ENCODE measurements around the gene LNX2.

DNA sequence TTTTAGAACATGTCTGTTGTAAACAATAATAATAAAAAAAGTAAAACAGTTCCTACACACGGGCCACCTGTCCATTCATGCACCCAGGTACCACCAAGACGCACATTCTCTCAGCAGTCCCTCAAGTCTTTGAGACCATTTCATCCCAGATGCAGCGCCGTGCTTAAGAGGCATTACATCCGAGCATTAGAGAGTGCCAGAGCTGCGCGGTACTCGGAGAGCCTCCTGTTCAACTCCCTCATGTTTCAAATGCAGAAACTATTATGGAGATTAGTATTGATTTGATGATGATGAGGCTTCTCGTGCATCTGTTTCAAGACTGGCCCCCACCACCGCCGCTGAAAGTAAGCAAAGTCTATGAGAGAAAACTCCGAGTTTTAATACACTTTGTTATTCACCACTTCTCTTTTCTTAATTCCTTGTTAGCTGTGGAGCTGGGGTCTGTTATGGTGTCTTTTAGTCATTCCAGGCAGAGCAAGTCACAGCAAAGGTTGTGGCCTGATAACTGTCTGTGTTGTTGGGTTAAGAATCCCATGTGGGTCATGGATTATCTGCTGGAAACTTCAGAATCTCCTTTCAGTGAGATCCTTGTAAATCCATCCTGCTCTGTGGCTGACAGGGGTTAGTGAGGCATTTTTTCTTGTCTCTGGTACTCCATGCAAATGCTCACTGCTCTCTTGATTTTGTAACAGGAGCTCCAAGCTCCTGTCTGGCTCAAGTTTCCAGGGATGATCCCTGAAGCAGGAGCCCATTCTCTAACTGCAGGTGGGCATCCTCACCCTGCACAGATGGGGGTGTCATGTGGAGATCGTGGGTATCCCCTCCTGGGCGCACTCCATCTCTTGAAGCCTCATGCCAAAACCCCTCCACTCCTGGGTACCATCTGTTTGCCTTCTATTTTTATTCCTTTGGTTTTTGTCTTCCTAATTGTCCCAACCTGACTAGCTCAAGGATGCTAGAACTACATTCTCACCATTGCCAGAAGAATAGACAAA, 95.1 kb downstream of the LNX2 start:
- TF ChIP-seq, protein P1, sequence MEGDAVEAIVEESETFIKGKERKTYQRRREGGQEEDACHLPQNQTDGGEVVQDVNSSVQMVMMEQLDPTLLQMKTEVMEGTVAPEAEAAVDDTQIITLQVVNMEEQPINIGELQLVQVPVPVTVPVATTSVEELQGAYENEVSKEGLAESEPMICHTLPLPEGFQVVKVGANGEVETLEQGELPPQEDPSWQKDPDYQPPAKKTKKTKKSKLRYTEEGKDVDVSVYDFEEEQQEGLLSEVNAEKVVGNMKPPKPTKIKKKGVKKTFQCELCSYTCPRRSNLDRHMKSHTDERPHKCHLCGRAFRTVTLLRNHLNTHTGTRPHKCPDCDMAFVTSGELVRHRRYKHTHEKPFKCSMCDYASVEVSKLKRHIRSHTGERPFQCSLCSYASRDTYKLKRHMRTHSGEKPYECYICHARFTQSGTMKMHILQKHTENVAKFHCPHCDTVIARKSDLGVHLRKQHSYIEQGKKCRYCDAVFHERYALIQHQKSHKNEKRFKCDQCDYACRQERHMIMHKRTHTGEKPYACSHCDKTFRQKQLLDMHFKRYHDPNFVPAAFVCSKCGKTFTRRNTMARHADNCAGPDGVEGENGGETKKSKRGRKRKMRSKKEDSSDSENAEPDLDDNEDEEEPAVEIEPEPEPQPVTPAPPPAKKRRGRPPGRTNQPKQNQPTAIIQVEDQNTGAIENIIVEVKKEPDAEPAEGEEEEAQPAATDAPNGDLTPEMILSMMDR (IDR thresholded peaks at IDR 0.05; ENCODE audit: insufficient read depth, low read length) = no peak
- no peak for TF ChIP-seq POLR2AphosphoS5 (IDR thresholded peaks at IDR 0.05; ENCODE audit: low read depth)
- TF ChIP-seq GABPA (IDR thresholded peaks at IDR 0.05; ENCODE audit: low read depth) = no peak
- TF ChIP-seq, protein P2, sequence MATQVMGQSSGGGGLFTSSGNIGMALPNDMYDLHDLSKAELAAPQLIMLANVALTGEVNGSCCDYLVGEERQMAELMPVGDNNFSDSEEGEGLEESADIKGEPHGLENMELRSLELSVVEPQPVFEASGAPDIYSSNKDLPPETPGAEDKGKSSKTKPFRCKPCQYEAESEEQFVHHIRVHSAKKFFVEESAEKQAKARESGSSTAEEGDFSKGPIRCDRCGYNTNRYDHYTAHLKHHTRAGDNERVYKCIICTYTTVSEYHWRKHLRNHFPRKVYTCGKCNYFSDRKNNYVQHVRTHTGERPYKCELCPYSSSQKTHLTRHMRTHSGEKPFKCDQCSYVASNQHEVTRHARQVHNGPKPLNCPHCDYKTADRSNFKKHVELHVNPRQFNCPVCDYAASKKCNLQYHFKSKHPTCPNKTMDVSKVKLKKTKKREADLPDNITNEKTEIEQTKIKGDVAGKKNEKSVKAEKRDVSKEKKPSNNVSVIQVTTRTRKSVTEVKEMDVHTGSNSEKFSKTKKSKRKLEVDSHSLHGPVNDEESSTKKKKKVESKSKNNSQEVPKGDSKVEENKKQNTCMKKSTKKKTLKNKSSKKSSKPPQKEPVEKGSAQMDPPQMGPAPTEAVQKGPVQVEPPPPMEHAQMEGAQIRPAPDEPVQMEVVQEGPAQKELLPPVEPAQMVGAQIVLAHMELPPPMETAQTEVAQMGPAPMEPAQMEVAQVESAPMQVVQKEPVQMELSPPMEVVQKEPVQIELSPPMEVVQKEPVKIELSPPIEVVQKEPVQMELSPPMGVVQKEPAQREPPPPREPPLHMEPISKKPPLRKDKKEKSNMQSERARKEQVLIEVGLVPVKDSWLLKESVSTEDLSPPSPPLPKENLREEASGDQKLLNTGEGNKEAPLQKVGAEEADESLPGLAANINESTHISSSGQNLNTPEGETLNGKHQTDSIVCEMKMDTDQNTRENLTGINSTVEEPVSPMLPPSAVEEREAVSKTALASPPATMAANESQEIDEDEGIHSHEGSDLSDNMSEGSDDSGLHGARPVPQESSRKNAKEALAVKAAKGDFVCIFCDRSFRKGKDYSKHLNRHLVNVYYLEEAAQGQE (IDR thresholded peaks at IDR 0.05; ENCODE audit: insufficient replicate concordance, low read depth) = no peak

Data from HL-60 (cell line).